ENCODE data around the gene MFAP3L. TPM values are rescaled to one million over a fixed set of nuclear protein-coding genes. Genes with fewer than 3 reads are reported as not detected.
A peak's percentile ranks its signal among the peaks of the same experiment; 100 is the strongest.

MFAP3L gene
- total RNA-seq, 4 donors from 2014 or later = 5.0 to 9.1 (median 6.4) TPM

GRCh38 chr4:170027181-170027829 is 1.1 kb upstream of the MFAP3L start:
- Histone ChIP-seq H3K4me1 (peaks cover 4 to 14% (median 13%) of the 10 kb centered on the region in 4 donors), H3K36me3 (no peaks in the 10 kb centered on the region), H3K4me3 (peak overlapping the region; percentile 74 to 97 (median 92)), H3K27me3 (peaks cover 0 to 2% (median 0%) of the 10 kb centered on the region in 4 donors), H3K9me3 (no peaks in the 10 kb centered on the region), H3K27ac (replicated peaks in 1 of 4) (peak overlapping the region; percentile 92 to 95 (median 93))
- 3% methylated on average over 29 of the region's 37 CpGs for WGBS
- TF ChIP-seq POLR2AphosphoS5 (IDR thresholded peaks at IDR 0.05) (peak; percentile 53 to 78), EP300 (IDR thresholded peaks at IDR 0.05) (no peak), CTCF (IDR thresholded peaks at IDR 0.05) (peak in 1 of 3 experiments; percentile 20), POLR2A (IDR thresholded peaks at IDR 0.05; ENCODE audit: low read depth) (peak; percentile 47)
- DNase-seq (ENCODE audit: extremely low spot score) = peak; percentile 97
- intact Hi-C loops (cut with DNase I) = loop anchor here (2.0 to 5.0 kb wide), 2 partner anchors 270 to 407 kb away; partner anchors contain the start of genes CLCN3 and HPF1

GRCh38 chr4:170025523-170026252 is 507 bp downstream of the MFAP3L start:
- intact Hi-C loops (cut with DNase I) = loop anchor here (2.0 to 5.0 kb wide), 2 partner anchors 268 to 405 kb away; partner anchors contain the start of genes CLCN3 and HPF1

GRCh38 chr4:170022211-170022610 is 4.0 kb downstream of the MFAP3L start:
- TF ChIP-seq POLR2AphosphoS5 (IDR thresholded peaks at IDR 0.05) (no peak), CTCF (IDR thresholded peaks at IDR 0.05) (no peak), EP300 (IDR thresholded peaks at IDR 0.05) (no peak), POLR2A (IDR thresholded peaks at IDR 0.05; ENCODE audit: low read depth) (no peak)
- Histone ChIP-seq H3K4me3 (no peak overlapping the region), H3K27ac (replicated peaks in 1 of 4) (no peak overlapping the region), H3K27me3 (no peaks in the 10 kb centered on the region), H3K36me3 (no peaks in the 10 kb centered on the region), H3K9me3 (no peaks in the 10 kb centered on the region), H3K4me1 (peaks cover 0 to 10% (median 8%) of the 10 kb centered on the region in 4 donors)
- 91% methylated on average over 2 of the region's 2 CpGs for WGBS
- DNase-seq (ENCODE audit: extremely low spot score) = no peak
- intact Hi-C loops (cut with DNase I) = no loop called here

More at GRCh38 chr4:170025523-170026252, 507 bp downstream of the MFAP3L start:
- TF ChIP-seq POLR2A (IDR thresholded peaks at IDR 0.05; ENCODE audit: low read depth) (no peak), POLR2AphosphoS5 (IDR thresholded peaks at IDR 0.05) (no peak), EP300 (IDR thresholded peaks at IDR 0.05) (no peak), CTCF (IDR thresholded peaks at IDR 0.05) (no peak)
- WGBS = 6% methylated on average over 25 of the region's 74 CpGs
- H3K9me3 ChIP-seq = no peaks in the 10 kb centered on the region
- H3K4me3 ChIP-seq = peak overlapping the region; percentile 74 to 97 (median 92)
- H3K4me1 ChIP-seq = peaks cover 4 to 14% (median 13%) of the 10 kb centered on the region in 4 donors
- no peaks in the 10 kb centered on the region for H3K36me3 ChIP-seq
- peak; percentile 89 for DNase-seq (ENCODE audit: extremely low spot score)
- no peaks in the 10 kb centered on the region for H3K27me3 ChIP-seq
- H3K27ac ChIP-seq (replicated peaks in 1 of 4) = peak overlapping the region; percentile 92 to 95 (median 93)

- DNase-seq (ENCODE audit: extremely low spot score) = no peak
- intact Hi-C loops (cut with DNase I) = no loop called here
- Histone ChIP-seq H3K4me3 (no peak overlapping the region), H3K4me1 (no peaks in the 10 kb centered on the region), H3K27ac (replicated peaks in 1 of 4) (no peak overlapping the region), H3K36me3 (no peaks in the 10 kb centered on the region), H3K9me3 (no peaks in the 10 kb centered on the region), H3K27me3 (no peaks in the 10 kb centered on the region)
- no peak for TF ChIP-seq EP300 (IDR thresholded peaks at IDR 0.05)
- no peak for TF ChIP-seq CTCF (IDR thresholded peaks at IDR 0.05)
- no peak for TF ChIP-seq POLR2AphosphoS5 (IDR thresholded peaks at IDR 0.05)
- no peak for TF ChIP-seq POLR2A (IDR thresholded peaks at IDR 0.05; ENCODE audit: low read depth)
- 75% methylated on average over 3 of the region's 3 CpGs for WGBS
These were observed 8.9 kb downstream of the MFAP3L start for GRCh38 chr4:170017252-170017651.
